HepG2 (cell line): ENCODE results near the gene CD300LG. TPM values are rescaled to one million over a fixed set of nuclear protein-coding genes. Genes with fewer than 3 reads are reported as not detected.

Experiments
- AKAP8 ChIP-seq: sonication (generic); formaldehyde crosslinking; IDR thresholded peaks from 2 replicates; pipeline ENCODE4 v1.5.1; 2020; ENCODE audit warnings: mild to moderate bottlenecking, missing genetic modification reagents
- ELF3 ChIP-seq: IDR thresholded peaks from 2 replicates; pipeline ENCODE4 v1.6.1; 2016; ENCODE audit warnings: missing genetic modification reagents, missing compliant biosample characterization
- EP300 ChIP-seq, 3 experiments: sonication (generic) in 1 of 3; formaldehyde crosslinking in 1 of 3; IDR thresholded peaks; 2 replicates each; pipeline versions ENCODE4 v1.5.1 to v1.6.1; 2011 to 2020; ENCODE audit warnings: low read depth in 2 of 3, low read length in 2 of 3, borderline replicate concordance in 1 of 3, improper control_type of control experiment in 1 of 3, mild to moderate bottlenecking in 1 of 3, missing genetic modification reagents in 1 of 3, moderate library complexity in 1 of 3
- GABPB1 ChIP-seq: IDR thresholded peaks from 2 replicates; pipeline ENCODE4 v1.6.1; 2016; ENCODE audit warnings: mild to moderate bottlenecking, missing genetic modification reagents, moderate library complexity, missing compliant biosample characterization
- KMT2A ChIP-seq: sonication (generic); formaldehyde crosslinking; IDR thresholded peaks from 2 replicates; pipeline ENCODE4 v1.4.0; 2020; ENCODE audit warnings: missing genetic modification reagents
- NFE2L2 ChIP-seq: fragments of 150-350 bp; IDR thresholded peaks from 2 replicates; pipeline ENCODE4 v1.6.1; 2014; ENCODE audit warnings: low read length
- NR2C2 ChIP-seq: sonication (generic); formaldehyde crosslinking; IDR thresholded peaks from 2 replicates; pipeline ENCODE4 v1.4.0; 2020; ENCODE audit warnings: missing genetic modification reagents, mild to moderate bottlenecking, moderate library complexity, borderline replicate concordance
- RAD21 ChIP-seq: fragments of 450-650 bp; formaldehyde crosslinking; IDR thresholded peaks from 2 replicates; pipeline ENCODE4 v1.5.0; 2020; ENCODE audit warnings: mild to moderate bottlenecking
- RFX3 ChIP-seq: IDR thresholded peaks from 2 replicates; pipeline ENCODE4 v1.6.1; 2016; ENCODE audit warnings: missing biosample characterization, missing genetic modification reagents
- TSC22D2 ChIP-seq: sonication (generic); formaldehyde crosslinking; IDR thresholded peaks from 2 replicates; pipeline ENCODE4 v1.5.1; 2020; ENCODE audit warnings: missing genetic modification reagents, mild to moderate bottlenecking, borderline replicate concordance
- ZFY ChIP-seq: sonication (generic); formaldehyde crosslinking; IDR thresholded peaks from 2 replicates; pipeline ENCODE4 v1.4.0; 2020; ENCODE audit warnings: missing genetic modification reagents
- ZNF232 ChIP-seq: sonication (generic); formaldehyde crosslinking; IDR thresholded peaks from 2 replicates; pipeline ENCODE4 v1.4.0; 2020; ENCODE audit warnings: missing genetic modification reagents, borderline replicate concordance
- ZNF317 ChIP-seq: sonication (generic); formaldehyde crosslinking; IDR thresholded peaks from 2 replicates; pipeline ENCODE4 v1.5.0; 2020; ENCODE audit warnings: mild to moderate bottlenecking, missing genetic modification reagents
- ZNF589 ChIP-seq: sonication (generic); formaldehyde crosslinking; conservative IDR thresholded peaks from 2 replicates; pipeline ENCODE4 v1.8.0; 2022; ENCODE audit warnings: mild to moderate bottlenecking, moderate library complexity, missing genetic modification reagents
- ZNF616 ChIP-seq: sonication (generic); formaldehyde crosslinking; IDR thresholded peaks from 2 replicates; pipeline ENCODE4 v1.5.0; 2020; ENCODE audit warnings: low read depth, mild to moderate bottlenecking, missing genetic modification reagents
- ZNF788 ChIP-seq: sonication (generic); formaldehyde crosslinking; IDR thresholded peaks from 2 replicates; pipeline ENCODE4 v1.5.0; 2020; ENCODE audit warnings: mild to moderate bottlenecking, missing genetic modification reagents, borderline replicate concordance
- polyA plus RNA-seq, 8 experiments: library from polyadenylated mRNA; depleted of rRNA in 3 of 8; stranded (reverse) in 7 of 8; unstranded in 1 of 8; fragments of >200 nt; fragmentation: Illumina TruSeq in 4 of 8; extraction: Trizol in 4 of 8; gene quantifications; 2 replicates each; pipeline versions ENCODE4 v1.2.1 to v1.2.3, GENCODE V29; 2011 to 2016; ENCODE audit warnings: low read depth in 4 of 8, missing spikeins in 1 of 8, mixed read lengths in 1 of 8; ENCODE audit not compliant: insufficient read depth in 1 of 8
- total RNA-seq, 5 experiments: library from RNA; depleted of rRNA; stranded (reverse); fragments of >200 nt; fragmentation: Illumina TruSeq; extraction: Trizol; gene quantifications; 2 replicates each; pipeline ENCODE4 v1.2.3, GENCODE V29; 2016; ENCODE audit warnings: low read depth in 1 of 5
- TF ChIP-seq, protein P1 (sequence below): sonication (generic); formaldehyde crosslinking; IDR thresholded peaks from 2 replicates; pipeline ENCODE4 v1.4.0; 2020; ENCODE audit warnings: missing genetic modification reagents
- TF ChIP-seq, protein P2 (sequence below): sonication (generic); formaldehyde crosslinking; IDR thresholded peaks from 2 replicates; pipeline ENCODE4 v1.8.1; 2023; ENCODE audit warnings: mild to moderate bottlenecking, missing genetic modification reagents
- TF ChIP-seq, protein P3 (sequence below): sonication (generic); formaldehyde crosslinking; IDR thresholded peaks from 2 replicates; pipeline ENCODE4 v1.4.0; 2020; ENCODE audit warnings: missing genetic modification reagents
- TF ChIP-seq, protein P4 (sequence below): sonication (generic); formaldehyde crosslinking; IDR thresholded peaks from 2 replicates; pipeline ENCODE4 v1.8.0; 2022; ENCODE audit warnings: missing genetic modification reagents, mild to moderate bottlenecking, borderline replicate concordance
- TF ChIP-seq, protein P5 (sequence below): sonication (generic); formaldehyde crosslinking; IDR thresholded peaks from 2 replicates; pipeline ENCODE4 v1.8.0; 2022; ENCODE audit warnings: low read depth, missing genetic modification reagents
- TF ChIP-seq, protein P6 (sequence below): sonication (generic); formaldehyde crosslinking; IDR thresholded peaks from 2 replicates; pipeline ENCODE4 v1.4.0; 2020; ENCODE audit warnings: missing genetic modification reagents, borderline replicate concordance

Gene CD300LG
- total and polyA plus RNA-seq, 2 of the 13 experiments (the other 11 are each of a cell fraction or from before 2014, with no cell fraction given): not detected

DNA sequence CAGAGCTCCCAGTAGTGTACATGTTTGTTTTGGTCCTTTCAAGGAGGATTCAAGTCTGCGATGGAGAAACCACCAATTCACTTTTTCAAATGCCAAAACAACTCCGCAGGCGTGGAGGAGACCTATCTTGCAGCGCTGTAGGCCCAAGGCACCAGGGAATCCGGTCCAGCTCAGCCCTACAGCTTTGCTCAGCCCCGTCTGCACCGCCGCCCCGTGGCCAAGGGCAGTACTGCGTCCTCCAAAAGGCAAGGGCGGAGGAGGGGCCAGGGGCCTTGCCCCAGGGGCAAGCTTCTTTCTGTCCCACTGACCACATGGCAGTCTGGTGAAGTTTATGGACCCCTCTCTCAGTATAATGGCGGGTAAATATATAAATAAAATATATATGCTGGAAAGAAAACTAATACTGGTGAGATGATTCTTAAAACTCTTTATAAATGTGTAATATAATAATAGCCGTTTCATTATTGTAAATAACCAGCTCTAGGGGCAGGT is 709 bp upstream of the CD300LG start (continued):
- peak; percentile 92 for TF ChIP-seq RAD21 (CRISPR knock-in tag)
- TF ChIP-seq ELF3: no peak
- TF ChIP-seq, protein P1, sequence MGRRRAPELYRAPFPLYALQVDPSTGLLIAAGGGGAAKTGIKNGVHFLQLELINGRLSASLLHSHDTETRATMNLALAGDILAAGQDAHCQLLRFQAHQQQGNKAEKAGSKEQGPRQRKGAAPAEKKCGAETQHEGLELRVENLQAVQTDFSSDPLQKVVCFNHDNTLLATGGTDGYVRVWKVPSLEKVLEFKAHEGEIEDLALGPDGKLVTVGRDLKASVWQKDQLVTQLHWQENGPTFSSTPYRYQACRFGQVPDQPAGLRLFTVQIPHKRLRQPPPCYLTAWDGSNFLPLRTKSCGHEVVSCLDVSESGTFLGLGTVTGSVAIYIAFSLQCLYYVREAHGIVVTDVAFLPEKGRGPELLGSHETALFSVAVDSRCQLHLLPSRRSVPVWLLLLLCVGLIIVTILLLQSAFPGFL (CRISPR knock-in tag): no peak
- no peak for TF ChIP-seq ZNF317
- TF ChIP-seq ZNF589 (CRISPR knock-in tag): no peak
- TF ChIP-seq ZNF616: no peak
- TF ChIP-seq RFX3 (CRISPR knock-in tag): no peak
- peak; percentile 44; the same call in 1 of the 2 replicates for TF ChIP-seq GABPB1 (CRISPR knock-in tag)
- no peak for TF ChIP-seq NFE2L2
- TF ChIP-seq, protein P2, sequence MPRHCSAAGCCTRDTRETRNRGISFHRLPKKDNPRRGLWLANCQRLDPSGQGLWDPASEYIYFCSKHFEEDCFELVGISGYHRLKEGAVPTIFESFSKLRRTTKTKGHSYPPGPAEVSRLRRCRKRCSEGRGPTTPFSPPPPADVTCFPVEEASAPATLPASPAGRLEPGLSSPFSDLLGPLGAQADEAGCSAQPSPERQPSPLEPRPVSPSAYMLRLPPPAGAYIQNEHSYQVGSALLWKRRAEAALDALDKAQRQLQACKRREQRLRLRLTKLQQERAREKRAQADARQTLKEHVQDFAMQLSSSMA: no peak
- TF ChIP-seq, protein P3, sequence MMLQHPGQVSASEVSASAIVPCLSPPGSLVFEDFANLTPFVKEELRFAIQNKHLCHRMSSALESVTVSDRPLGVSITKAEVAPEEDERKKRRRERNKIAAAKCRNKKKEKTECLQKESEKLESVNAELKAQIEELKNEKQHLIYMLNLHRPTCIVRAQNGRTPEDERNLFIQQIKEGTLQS (CRISPR knock-in tag): no peak
- peak; percentile 44; the same call in 1 of the 2 replicates for TF ChIP-seq ZFY (CRISPR knock-in tag)
- no peak for TF ChIP-seq NR2C2 (CRISPR knock-in tag)
- TF ChIP-seq, protein P4, sequence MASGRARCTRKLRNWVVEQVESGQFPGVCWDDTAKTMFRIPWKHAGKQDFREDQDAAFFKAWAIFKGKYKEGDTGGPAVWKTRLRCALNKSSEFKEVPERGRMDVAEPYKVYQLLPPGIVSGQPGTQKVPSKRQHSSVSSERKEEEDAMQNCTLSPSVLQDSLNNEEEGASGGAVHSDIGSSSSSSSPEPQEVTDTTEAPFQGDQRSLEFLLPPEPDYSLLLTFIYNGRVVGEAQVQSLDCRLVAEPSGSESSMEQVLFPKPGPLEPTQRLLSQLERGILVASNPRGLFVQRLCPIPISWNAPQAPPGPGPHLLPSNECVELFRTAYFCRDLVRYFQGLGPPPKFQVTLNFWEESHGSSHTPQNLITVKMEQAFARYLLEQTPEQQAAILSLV (CRISPR knock-in tag): no peak
- TF ChIP-seq, protein P5, sequence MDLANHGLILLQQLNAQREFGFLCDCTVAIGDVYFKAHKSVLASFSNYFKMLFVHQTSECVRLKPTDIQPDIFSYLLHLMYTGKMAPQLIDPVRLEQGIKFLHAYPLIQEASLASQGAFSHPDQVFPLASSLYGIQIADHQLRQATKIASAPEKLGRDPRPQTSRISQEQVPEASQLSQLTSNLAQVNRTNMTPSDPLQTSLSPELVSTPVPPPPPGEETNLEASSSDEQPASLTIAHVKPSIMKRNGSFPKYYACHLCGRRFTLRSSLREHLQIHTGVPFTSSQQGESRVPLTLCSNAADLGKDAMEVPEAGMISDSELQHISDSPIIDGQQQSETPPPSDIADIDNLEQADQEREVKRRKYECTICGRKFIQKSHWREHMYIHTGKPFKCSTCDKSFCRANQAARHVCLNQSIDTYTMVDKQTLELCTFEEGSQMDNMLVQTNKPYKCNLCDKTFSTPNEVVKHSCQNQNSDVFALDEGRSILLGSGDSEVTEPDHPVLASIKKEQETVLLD (CRISPR knock-in tag): no peak
- no peak for TF ChIP-seq KMT2A (CRISPR knock-in tag)
- no peak for TF ChIP-seq TSC22D2 (CRISPR knock-in tag)
- TF ChIP-seq, protein P6, sequence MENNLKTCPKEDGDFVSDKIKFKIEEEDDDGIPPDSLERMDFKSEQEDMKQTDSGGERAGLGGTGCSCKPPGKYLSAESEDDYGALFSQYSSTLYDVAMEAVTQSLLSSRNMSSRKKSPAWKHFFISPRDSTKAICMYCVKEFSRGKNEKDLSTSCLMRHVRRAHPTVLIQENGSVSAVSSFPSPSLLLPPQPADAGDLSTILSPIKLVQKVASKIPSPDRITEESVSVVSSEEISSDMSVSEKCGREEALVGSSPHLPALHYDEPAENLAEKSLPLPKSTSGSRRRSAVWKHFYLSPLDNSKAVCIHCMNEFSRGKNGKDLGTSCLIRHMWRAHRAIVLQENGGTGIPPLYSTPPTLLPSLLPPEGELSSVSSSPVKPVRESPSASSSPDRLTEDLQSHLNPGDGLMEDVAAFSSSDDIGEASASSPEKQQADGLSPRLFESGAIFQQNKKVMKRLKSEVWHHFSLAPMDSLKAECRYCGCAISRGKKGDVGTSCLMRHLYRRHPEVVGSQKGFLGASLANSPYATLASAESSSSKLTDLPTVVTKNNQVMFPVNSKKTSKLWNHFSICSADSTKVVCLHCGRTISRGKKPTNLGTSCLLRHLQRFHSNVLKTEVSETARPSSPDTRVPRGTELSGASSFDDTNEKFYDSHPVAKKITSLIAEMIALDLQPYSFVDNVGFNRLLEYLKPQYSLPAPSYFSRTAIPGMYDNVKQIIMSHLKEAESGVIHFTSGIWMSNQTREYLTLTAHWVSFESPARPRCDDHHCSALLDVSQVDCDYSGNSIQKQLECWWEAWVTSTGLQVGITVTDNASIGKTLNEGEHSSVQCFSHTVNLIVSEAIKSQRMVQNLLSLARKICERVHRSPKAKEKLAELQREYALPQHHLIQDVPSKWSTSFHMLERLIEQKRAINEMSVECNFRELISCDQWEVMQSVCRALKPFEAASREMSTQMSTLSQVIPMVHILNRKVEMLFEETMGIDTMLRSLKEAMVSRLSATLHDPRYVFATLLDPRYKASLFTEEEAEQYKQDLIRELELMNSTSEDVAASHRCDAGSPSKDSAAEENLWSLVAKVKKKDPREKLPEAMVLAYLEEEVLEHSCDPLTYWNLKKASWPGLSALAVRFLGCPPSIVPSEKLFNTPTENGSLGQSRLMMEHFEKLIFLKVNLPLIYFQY (CRISPR knock-in tag): no peak; the same call in 1 of the 2 replicates
- no peak for TF ChIP-seq AKAP8 (CRISPR knock-in tag)
- TF ChIP-seq ZNF232 (CRISPR knock-in tag): no peak
- no peak for TF ChIP-seq EP300 (IDR thresholded peaks at IDR 0.05; ENCODE audit: low read depth in 2 of 2, low read length in 2 of 2)
- no peak for TF ChIP-seq EP300 (CRISPR knock-in tag; IDR thresholded peaks at IDR 0.05; ENCODE audit: borderline replicate concordance)
- peak; percentile 48; the same call in 1 of the 2 replicates for TF ChIP-seq ZNF788 (CRISPR knock-in tag)
